GM19043 (cell line): ENCODE measurements around the gene DPEP2.
"Not testable (repeated sequence)": the region's sequence is repeated elsewhere in the genome, so short reads cannot be mapped to it uniquely, and the experiment has no call there.

ENCODE experiments used
- ATAC-seq: cut with Tn5 transposase; IDR thresholded peaks from one replicate; pipeline ENCODE4 v1.9.1; 2021; ENCODE audit warnings: low read depth; ENCODE audit not compliant: unreplicated experiment

The DPEP2 gene

GRCh38 chr16:68009157-68009735 is 10.0 kb upstream of the DPEP2 start:
- ATAC-seq, result no peak

- ATAC-seq, result no peak
These were observed 6.6 kb upstream of the DPEP2 start for GRCh38 chr16:68005786-68006286.

DNA sequence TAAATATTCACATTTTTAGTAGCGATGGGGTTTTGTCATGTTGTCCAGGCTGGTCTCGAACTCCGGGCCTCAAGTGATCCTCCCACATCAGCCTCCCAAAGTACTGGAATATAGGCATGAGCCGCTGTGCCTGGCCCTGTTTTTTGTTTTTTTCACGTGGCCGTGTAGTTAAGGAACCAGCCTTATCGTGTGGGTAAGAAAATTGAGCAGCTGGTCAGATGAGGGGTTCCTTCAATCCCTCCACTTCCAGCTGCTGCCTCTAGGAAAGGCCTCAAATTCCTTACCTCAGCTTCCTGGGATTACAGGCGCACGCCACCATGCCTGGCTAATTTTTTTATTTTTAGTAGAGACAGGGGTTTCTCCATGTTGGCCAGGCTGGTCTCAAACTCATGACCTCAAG is 5.9 kb upstream of the DPEP2 start:
- ATAC-seq, result no peak

GRCh38 chr16:68003031-68003430 is 3.7 kb upstream of the DPEP2 start:
- no peak for ATAC-seq

GRCh38 chr16:68000450-68000849 is 1.2 kb upstream of the DPEP2 start:
- ATAC-seq, result no peak

- ATAC-seq, result no peak
These were observed 701 bp upstream of the DPEP2 start for GRCh38 chr16:67999985-68000384.

GRCh38 chr16:67998231-67998778 is 979 bp downstream of the DPEP2 start:
- not testable (repeated sequence) for ATAC-seq

DNA sequence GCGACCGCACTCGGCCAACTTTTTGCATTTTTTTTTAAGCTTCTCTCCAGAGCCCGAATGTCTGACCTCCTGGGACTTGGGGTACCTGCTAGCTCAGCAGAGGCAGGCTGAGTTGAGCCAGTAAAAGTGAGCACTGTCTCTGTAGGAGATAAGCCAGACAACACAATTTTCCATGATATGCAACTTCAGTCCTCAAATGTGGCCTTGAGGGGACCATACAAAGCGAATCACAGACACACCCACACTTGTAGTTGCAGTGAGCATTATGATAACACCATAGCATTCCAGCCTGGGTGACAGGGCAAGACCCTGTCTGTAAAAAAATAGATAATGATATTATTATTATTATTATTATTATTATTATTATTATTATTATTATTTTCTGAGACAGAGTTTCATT is 2.6 kb downstream of the DPEP2 start:
- ATAC-seq, result no peak

- ATAC-seq, result no peak
These were observed 3.9 kb downstream of the DPEP2 start for GRCh38 chr16:67995423-67995822.

DNA sequence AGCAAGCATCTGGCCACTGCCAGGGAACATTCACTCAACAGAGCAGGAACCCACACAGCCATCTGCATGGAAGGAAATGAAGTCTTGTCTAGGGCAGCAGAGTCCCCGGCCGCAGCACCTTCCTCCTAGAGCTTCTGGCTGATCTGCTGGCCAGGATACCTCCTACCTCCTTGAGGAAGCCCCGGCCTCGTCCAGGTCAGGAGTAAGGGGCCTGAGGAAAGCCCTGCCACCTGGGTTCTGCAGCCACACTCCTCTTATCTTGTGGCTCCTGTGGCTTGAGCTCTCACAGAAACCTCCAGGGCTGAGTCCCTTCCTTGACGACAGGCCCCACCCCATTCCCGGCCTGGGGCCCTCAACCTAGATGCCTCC is 5.3 kb downstream of the DPEP2 start:
- ATAC-seq, result not testable (repeated sequence)

- peak; percentile 50 for ATAC-seq
These were observed 5.9 kb downstream of the DPEP2 start for GRCh38 chr16:67993207-67994039.

- no peak for ATAC-seq
These were observed 6.5 kb downstream of the DPEP2 start for GRCh38 chr16:67992661-67993206.

- no peak for ATAC-seq
These were observed 9.3 kb downstream of the DPEP2 start for GRCh38 chr16:67990018-67990386.

GRCh38 chr16:67989322-67990017 is 9.8 kb downstream of the DPEP2 start:
- ATAC-seq, result no peak

- no peak for ATAC-seq
These were observed 10.6 kb downstream of the DPEP2 start for GRCh38 chr16:67988675-67989074.

GRCh38 chr16:67987460-67988160 is 11.7 kb downstream of the DPEP2 start:
- ATAC-seq, result no peak

GRCh38 chr16:67986949-67987348 is 12.3 kb downstream of the DPEP2 start:
- no peak for ATAC-seq

GRCh38 chr16:67982011-67982696 is 17.1 kb downstream of the DPEP2 start:
- ATAC-seq, result no peak

- ATAC-seq, result no peak
These were observed 19.2 kb downstream of the DPEP2 start, which contains the start of gene DPEP3 for GRCh38 chr16:67979955-67980678. Gene DPEP3, minus strand, starts transcription at chr16:67980499. Its CDS starts 119 bp downstream, at chr16:67980380.
